ENCODE measurements around the gene UBE2B.
"Not testable (repeated sequence)": the region's sequence is repeated elsewhere in the genome, so short reads cannot be mapped to it uniquely, and the experiment has no call there.

The UBE2B gene

DNA sequence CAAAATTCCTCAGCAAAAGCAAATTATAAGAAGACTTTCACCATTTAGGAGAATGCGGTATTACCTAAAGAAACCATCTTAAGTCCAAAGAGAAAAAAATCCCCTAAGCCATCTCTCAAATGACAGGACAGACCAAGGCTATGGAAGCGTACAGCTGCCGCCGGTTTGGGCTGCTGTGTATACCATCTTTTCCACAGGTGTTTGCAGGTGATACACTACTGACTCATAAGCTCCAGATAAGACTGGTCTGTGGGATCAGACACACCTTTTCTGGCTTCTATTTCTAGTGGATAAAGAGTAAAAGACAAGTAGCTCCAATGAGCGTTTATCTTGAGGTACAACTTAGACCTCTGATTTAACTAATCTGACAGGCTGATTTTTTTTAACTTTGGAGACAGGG lies 32.6 kb downstream of the UBE2B start:
- DNase-seq = no peak

DNA sequence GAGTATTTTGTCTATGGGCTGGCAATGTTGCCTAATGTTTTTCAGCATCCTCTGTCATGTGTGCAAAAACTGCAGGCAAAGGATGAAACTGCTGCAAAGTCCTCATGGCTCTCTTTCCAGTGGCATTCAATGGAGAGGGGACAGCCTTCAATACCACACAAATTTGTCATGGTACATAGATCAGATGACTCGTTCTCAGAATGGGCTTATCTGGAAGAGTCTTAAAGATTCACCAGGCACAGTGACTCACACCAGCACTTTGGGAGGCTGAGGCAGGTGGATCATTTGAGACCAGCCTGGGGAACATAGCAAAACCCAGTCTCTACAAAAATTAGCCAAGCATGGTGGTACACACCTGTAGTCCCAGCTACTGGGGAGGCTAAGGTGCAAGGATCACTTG lies 35.0 kb downstream of the UBE2B start:
- no peak for DNase-seq

DNA sequence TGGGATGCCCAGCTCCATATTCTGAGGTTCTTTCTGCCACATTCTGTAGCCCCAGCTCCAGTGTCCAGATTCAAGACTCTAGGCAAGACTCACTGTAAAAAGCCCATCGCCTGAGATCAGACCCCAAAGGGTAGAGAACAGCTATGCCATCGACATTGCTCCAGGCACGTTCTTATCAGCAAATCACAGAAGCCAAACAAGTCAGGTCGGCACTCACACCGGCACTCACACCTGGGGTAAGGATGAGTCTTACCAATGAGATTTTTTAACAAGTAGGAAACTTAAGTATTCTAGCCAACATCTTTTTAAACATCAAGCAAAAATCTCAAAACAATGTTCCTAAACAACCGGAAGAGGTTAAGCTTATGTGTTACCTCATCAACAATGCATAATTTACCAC lies 38.0 kb downstream of the UBE2B start:
- DNase-seq = no peak

DNA sequence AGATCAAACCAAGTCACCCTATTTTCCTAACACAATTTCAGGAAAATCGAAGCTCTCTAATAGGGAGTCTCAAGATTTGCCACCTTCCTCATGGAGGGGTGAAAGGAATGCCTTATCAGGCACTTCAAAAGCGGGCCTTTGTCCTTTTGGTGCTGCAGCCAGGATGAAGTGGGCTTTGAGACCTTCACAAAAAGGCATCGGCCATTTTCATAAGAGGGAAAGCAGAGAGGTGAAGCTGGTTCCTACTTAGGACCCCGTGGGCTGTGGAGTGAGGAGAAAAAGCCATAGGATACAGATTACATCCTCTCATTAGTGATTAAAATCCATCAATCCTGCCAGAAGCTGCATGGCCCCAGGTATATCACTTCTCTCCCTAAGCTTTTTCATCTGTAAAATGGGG lies 39.5 kb downstream of the UBE2B start:
- DNase-seq = no peak

DNA sequence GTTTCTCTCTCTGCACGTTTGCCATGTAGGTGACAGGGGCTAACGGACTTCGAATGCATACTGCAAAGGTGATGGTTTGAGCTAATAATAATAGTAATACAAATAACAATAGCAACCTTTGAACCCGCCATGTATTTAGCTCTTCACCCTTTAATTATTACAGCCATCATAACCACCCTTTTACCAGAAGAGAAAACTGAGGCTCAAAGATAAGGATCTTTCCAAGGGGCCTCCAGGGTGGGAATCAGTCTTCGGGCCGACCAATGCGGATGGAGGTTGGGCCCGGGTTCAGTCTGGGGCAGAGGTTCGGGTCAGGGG lies 39.8 kb downstream of the UBE2B start:
- DNase-seq = no peak

DNA sequence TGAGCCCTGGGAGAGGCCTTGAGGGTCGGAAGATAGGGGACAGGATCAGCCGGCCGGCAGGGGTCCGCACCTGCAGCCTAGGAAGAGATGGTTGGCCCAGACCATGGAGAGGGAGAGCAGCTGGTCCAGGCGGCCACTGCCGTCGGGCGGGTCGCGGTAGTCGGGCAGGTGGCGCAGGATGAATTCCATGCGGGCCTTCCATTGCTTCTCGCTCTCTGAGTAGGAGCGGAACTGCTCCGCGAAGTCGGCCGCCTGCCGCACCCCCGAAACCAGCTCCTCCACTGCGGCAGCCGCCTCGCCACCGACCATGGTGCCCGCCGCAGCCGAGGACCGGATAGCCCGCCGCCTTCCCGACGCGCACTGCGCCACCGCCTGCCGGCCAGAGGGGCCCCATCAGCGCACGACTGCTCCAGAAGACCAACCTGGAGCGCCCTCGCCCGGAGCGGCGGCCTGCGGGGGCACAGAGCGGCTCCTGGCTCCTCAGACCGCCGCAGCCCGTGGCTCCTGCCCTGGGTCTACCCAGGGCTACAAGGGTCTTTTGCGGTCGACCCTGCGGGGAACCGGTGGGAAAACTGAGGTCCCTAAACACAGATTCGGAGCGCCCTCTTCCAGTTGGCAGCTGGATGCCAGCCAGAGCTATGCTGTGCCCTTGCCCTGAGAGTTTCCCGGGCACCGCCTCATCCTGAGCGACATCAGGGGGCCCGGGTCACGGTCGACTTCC lies 40.3 kb downstream of the UBE2B start, which contains the start of gene CDKN2AIPNL:
Gene CDKN2AIPNL, minus strand, starts transcription at position 336 of the 721 bp plus-strand sequence. Its CDS starts 27 bp downstream, at position 309.
- peak; percentile 90 for DNase-seq

DNA sequence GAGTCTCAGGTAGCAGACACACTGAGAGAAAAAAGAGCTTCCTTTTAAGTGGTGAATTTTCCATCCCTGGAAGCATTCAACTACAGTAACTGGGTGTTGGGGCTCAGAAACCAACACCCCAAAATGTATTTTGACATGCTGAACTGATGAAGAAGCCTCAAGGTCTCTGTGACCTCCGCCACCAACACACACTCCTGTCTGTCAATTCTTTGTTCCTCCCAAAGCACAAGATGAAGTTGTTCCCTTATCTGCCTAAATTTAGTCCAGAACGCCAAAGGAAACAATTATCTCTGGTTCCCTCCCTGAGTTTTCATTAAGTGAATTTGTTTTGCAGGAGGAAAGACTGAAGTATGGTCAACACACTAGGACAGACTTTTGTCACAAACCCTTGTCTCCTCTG lies 41.7 kb downstream of the UBE2B start:
- no peak for DNase-seq

DNA sequence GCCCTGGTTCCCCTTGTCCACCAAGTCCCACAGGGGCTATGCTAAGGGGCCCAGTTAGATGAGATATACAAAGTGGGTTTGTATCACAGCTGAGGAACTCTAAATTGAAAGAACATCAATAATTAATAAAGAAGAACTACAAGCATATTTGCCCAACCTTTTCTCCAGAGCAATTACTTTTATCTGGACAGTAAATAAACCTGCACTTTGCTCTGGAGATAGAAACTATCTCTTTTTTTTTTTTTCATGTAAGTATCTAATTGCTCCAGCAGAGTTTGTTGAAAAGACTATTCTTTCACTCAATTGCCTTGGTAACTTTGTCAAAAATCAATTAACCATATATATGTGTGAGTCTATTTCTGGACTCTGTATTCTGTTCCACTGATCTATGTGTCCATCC lies 46.3 kb downstream of the UBE2B start:
- no peak for DNase-seq

DNA sequence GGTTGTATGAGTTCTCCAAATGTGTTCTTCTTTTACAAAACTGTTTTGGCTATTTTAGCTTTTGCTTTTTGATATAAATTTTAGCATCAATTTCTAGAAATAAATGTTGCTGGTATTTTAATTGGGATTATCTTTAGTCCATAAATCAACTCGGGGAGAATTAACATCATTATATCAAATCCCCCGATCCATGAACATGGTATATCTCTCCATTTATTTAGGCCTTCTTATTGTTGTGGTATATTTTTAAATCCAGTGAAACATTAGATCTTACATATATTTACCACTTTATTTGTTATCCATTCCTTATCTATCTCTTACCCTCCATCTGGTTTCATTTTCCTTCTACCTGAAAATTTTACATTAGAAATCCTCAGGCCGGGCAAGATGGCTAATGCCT lies 47.6 kb downstream of the UBE2B start:
- DNase-seq = no peak

DNA sequence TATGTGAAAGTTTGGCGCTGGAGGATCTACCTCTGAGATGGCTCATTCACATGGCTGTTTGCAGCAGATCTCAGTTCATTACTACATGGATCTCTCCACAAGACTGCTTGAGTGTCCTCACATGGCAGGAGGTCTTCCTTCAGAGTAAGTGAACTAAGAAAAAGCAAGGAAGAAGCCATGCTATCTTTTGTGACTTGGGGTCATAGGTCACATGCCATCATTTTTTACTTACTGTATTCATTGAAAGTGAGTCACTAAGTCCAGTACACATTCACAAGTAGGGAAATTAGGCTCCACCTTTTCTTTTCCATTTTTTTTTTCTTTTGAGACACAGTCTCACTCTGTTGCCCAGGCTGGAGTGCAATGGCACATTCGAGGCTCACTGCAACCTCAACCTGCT lies 49.0 kb downstream of the UBE2B start:
- no peak for DNase-seq

DNA sequence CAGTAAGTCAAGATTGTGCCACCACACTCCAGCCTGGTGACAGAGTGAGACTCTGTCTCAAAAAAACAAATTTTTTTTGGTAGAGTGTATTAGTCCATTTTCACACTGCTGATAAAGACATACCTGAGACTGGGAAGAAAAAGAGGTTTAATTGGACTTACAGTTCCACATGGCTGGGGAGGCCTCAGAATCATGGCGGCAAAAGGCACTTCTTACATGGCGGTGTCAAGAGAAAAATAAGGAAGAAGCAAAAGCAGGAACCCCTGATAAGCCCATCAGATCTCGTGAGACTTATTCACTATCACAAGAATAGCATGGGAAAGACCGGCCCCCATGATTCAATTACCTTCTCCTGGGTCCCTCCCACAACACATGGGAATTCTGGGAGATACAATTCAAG lies 49.7 kb downstream of the UBE2B start:
- DNase-seq = not testable (repeated sequence)

DNA sequence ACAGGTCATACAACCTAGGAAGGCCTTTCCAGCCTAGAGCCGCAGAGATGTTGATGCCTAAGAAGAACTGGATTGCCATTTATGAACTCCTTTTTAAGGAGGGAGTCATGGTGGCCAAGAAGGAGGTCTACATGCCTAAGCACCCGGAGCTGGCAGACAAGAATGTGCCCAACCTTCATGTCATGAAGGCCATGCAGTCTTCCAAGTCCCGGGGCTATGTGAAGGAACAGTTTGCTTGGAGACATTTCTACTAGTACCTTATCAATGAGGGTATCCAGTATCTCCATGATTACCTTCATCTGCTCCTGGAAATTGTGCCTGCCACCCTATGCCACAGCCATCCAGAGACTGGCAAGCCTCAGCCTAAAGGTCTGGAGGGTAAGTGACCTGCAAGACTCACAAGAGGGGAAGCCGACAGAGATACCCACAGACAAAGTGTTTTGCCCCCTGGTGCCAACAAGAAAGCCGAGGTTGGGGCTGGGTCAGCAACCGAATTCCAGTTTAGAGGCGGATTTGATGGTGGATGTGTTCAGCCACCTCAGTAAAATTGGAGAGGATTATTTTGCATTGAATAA lies 51.5 kb downstream of the UBE2B start:
- no peak for DNase-seq

DNA sequence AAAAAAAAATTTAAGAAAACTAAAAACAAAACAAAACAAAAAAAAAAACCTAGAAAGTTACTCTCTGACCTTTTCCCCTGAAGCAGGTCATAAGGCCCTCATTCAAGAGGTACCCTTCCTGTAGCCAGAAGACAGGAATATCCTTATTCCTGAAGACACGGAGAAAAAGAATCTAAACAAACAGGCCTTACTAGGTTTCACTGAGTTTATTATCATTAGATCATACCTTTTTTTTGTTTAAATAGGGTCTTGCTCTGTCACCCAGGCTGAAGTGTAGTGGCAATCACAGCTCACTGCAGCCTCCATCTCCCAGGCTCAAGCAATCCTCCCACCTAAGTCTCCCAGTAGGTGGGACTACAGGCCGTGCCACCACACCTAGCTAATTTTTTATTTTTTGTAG lies 52.0 kb downstream of the UBE2B start:
- no peak for DNase-seq

DNA sequence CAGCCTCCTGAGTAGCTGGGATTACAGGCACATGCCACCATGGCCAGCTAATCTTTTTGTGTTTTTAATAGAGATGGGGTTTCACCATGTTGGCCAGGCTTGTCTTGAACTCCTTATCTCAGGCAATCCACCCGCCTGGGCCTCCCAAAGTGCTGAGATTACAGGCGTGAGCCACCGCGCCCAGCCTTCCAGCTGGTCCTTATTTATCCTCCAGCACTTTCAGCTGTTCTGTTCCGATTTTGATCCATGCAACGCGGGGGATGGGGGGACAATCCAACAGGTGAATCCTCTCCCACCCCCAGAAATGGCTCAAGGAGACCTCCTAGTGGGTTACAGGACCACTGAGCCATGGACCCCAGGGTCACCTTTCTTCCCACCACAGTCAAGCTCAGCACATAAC lies 55.0 kb downstream of the UBE2B start:
- no peak for DNase-seq

DNA sequence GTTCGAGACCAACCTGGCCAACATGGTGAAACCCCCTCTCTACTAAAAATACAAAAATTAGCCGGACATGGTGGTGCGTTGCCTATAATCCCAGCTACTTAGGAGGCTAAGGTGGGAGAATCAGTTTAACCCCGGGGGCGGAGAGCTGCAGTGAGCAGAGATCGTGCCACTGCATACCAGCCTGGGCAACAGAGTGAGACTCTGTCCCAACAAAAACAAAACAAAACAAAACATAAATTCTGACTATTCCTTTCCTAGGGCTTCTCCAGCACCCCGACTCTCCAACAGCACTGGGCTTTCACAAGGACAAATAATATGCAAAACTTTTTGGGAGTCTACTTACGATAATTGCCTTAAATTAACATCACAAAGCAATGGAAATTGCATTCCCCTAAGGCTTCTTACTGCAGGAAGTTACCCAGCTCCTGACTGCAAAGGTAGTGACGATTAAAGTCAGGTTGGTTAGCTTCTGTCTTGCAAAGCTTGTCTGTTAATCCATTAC lies 56.2 kb downstream of the UBE2B start:
- DNase-seq = no peak

DNA sequence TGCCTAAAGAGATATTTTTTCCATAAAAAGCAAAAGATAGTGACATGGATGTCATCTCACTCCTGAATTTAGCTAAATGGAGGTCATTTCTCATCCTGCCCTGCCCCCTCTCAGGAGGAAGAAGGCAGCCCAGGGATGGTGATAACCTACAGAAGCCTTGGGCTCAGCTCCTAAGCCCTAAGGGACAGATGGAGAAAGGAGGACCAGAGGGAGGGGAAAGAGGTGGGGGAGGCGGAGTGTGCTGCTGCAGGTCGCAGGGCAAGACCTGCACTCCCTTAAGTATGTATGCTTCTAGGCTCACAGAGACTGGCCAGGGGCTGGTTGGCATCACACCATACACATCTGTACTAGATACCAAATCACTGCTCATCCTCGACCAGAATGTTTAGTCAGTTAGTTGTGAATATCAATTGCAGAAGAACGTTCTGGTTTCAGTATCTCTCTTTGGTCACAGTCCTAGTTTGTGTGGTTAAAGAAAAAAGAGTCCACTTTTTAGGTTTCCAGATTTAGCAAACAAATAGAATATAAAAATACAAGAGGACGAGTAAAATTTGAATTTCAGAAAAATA lies 58.7 kb downstream of the UBE2B start:
- DNase-seq = no peak

DNA sequence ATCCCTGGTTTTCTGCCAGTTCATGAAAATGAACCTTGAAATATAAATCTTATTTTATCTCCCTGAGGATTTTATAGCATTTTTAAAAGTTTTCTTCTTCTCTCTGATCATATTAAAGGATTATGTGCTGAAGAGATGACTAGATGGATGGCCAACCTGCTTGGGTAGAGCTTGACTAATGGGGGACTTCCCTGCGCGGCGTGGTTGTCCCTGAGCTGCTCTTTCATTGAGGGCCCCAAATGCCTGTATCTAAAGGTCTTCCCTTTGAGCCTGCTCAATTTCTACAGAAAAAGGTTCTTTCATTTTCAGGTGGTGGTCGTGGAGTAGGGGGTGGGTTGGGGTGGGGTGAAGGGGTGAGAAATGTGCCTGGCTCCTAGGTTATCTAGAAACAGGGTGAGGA lies 60.8 kb downstream of the UBE2B start:
- DNase-seq = no peak

DNA sequence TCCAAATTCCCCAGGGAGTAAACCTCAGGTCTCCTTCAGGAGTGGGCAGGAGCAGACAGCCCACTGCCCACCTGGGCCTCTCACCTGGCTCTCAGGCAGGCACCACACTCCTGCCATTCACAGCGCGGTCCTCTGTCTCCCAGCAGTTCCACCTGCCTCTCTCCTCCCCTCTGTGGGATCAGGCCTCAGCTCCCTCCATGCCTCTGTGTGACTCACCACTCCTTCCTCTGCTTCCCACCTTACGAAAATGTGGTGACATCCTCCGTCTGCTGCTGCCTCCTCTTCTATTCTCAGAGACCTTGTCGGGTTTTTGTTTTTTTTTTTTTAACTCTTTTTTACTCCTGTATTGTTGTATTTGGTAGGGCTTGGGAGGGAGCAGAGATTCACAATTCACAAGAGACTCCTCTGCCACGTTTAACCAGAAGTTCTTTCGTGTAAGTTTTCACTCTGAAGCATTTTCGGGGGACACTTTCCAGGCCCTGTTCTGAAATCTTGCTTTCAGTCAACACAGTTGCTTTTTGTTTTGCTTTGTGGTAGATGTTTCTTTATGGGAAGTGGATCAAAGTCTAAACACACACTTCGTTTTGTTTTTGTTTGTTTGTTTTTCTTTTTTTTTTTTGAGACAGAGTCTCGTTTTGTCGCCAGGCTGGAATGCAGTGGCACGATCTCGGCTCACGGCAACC lies 61.4 kb downstream of the UBE2B start:
- no peak for DNase-seq

DNA sequence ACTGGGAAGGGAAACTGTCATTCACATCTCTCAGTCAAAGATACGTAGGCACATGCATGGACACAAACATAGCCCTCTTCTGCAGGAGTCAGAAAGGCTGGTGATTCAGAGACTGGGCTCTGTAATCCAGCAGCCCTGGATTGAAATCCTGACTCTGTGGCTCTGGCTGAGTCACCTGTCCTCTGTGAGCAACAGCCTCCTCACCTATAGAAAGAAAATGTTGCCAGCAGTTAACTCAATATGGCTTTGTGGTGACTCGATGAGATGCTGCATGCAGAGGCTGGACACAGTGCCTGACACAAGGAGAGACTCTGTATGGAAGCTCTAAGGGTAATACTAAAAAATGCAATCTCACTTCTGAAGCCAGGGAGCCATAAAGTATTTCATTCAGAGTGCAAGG lies 64.2 kb downstream of the UBE2B start:
- no peak for DNase-seq

DNA sequence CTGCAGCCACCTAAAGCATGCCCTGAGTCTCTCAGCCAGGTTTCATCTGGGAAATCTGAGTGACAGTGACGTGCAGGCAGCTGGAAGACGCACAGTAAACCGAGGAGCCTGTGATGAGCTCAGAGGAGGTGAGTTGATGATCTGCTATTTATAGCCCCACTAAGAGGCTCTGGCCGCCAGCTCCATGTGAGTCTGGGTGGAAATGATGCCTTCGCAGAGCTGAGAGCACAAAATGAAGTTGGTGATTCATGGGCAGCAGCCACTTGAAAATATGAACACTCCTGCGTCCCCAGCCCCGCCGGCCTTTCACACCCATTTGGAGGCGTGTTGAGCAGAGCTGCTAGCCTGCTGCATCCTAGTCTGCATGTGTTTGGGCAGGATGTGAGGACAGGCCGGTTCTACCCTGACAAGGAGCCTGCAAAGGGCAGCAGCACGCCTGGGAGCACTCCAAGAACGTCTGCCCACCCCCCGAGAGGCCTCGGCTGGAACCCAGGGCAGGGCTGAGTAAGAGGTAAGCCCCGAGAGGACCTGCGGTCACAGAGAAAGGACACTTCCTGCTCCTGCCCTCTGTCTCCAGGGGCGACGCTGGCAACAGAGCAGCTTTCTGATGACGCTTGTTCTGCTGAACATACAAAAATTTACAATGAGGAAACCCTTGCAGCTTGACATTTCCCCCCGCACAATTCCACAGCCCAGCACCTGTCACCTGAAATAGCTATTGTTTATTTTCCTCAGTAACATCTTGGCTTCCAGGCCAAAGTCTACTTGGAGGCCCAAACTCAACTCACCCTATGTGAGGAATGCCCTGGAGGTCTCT lies 65.4 kb downstream of the UBE2B start:
- DNase-seq = peak; percentile 67

DNA sequence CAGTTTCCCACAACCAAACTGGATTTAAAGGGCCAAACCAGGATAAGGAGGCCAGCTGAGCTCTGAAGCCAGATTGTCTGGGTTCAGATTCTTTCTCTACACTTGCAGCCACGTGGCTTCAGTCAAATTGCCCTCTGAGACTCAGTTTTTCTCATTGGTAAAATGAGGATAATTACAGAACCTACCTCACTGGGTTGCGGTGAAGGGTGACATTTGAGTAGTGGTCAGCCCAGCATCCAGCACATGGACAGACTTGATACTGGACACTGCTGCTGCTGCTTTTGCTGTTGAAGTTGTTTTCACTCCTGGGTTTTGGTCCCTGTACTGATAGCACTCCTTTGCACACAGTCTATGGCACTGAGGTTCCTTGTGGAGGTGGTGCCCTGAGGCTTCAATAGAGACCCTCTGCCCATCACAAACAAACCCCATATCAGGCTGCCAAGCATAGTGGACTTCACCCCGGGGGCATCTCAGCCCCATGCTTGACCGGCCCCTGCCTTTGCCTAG lies 66.0 kb downstream of the UBE2B start:
- no peak for DNase-seq

DNA sequence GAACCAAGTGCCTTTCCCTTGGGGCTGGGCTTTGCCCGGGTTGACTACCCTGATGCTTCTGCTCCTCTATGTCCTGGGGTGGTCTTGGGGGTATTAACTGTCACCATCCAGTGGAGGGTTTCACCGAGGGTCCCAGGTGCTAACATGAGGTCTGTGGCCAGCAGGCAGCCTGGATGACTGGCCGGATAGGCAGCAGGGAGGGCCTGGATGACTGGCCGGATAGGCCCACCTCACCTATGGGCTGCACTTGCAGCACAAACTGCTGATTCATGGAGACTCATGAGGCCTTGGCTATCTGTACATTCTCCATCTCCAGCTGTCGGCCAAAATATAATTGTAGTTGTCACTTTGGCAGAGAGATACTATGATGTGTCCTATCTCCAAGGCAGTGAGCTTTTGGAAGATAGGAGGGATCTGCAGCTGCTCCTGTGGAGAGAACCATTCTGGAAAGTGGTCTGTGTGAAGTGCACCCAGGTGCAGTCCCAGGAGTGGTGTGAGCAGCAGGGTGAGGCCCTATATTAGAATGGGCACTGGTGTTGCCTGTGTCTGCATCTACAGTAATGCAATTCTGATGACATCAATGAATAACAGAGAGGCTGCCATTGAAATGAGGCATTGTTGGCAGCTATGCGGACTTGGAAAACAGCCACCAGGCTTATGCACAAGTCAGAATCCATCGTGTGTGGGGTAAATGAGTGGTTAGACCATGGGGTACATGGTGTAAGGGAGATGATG lies 66.6 kb downstream of the UBE2B start:
- no peak for DNase-seq

Measured in CD4-positive, alpha-beta T cell treated with Interleukin-12 subunit alpha and Interleukin-12 subunit beta, for 1 hour (primary cell).